Kidney glomerular epithelial cell (primary cell): Measurements from ENCODE around the gene PFAS.
"Not testable (repeated sequence)": the region's sequence is repeated elsewhere in the genome, so short reads cannot be mapped to it uniquely, and the experiment has no call there.

Experiments used
- DNase-seq: peaks from one replicate; lab custom pipeline; 2025; lab: John Stamatoyannopoulos, UW

The PFAS gene

DNA sequence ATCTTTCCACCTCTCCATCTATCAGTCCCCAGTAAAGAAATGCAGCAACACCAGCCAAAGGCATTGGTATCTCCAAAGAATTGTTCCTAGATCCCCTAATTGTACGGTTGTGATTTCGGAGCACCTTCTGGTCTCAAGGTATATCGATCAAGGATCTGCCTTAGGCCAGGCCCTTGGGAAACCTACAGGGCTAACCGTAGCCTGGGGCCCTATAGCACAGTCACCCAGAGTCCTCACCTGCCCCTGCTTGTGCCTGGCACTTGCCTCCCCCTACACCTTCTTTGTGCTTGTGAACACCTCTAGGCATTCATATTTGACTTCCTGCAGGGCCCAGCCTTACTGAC lies 21.9 kb upstream of the PFAS start:
- DNase-seq: no peak

GRCh38 chr17:8231701-8232100 lies 17.4 kb upstream of the PFAS start:
- DNase-seq: no peak

DNA sequence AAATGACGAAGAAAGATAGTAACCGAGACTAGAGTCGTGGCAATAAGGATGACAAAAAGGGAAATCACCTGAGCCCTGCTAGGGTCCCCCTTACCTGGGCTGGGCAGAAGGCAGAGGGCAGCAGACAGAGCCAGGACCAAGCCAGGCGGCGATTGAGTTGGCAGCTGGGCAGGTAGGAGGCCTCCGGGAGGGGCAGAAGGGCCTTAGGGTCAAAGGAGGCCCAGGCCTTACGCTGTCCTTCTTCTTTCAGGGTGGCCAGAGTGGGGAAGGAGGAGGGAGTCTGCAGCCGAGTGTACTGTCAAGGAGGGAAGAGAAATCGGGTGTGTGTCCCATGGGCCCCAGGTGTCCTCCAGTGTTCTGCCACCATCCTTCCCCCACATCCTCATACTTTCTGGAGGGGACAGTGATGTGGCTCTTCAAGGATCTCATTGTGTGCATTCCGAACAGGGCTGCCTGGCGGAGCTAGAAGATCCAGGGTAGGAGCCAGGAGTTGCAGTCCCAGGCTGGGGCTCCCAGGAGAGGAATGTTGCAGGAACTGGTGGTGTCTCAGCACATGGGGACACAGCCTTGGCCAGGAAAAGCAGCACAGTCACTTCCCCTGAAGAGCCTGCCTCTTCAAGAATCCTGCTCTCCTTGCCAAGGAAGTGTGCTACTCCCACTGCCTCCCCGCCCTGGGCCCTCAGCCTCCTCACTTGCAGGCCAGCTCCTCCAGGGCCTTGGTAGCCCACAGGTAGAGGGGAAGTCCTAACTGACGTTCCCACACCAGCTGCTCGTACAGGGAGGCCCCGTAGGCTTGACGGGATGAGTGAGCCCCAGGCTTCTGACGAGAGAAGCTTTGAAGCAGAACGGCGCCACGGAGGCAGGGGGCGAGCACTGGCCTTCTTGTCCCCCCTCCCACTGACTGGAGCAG lies 14.5 kb upstream of the PFAS start:
- no peak for DNase-seq

DNA sequence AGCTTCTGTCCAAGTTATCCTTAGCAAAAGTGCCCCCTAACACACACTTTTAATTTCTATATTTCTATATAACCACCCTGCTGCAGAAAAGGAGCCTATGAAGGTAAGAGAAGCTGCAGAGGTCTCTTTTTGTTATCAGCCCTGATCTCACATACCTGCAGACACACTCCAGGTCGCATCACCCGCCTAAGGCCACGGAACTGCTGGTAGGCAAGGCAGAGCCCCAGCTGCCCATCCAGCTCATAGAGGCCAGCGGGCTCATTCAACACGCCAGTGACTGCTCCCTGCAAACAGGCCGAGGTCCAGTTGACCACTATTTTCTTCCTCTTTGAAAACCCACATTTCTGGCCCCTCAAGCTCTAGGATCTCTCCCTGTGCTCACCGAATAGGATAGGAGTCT lies 13.4 kb upstream of the PFAS start:
- no peak for DNase-seq

- DNase-seq: no peak
Measured at GRCh38 chr17:8237175-8237574, 11.9 kb upstream of the PFAS start.

- DNase-seq: no peak
Measured at GRCh38 chr17:8237886-8238285, 11.2 kb upstream of the PFAS start.

DNA sequence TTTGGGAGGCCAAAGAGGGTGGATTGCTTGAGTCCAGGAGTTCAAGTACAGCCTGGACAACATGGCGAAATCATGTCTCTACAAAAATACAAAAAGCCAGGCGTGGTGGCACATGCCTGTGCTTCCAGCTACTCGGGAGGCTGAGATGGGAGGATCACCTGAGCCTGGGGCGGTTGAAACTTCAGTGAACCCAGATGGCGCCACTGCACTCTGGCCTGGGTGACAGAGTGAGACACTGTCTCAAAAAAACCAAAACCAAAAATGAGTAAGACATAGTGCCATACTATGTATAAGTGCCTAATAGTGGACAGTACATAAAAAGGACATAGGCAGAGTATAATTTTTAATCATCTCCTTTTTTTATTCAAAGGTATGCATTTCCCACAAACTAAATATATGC lies 5.3 kb upstream of the PFAS start:
- DNase-seq: no peak

DNA sequence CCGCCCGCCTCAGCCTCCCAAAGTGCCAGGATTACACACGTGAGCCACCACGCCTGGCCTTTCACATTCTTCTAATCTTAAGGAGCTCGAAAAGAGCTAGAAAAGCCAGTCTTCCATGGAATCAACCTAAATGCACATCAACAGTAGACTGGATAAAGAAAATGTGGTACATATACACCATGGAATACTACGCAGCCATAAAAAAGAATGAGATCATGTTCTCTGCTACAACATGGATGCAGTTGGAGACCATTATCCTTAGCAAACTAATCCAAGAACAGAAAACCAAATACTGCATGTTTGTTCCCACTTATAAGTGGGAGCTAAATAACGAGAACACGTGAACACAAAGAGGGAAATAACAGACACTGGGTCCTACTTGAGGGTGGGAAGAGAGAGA lies 4.3 kb upstream of the PFAS start:
- no peak for DNase-seq

DNA sequence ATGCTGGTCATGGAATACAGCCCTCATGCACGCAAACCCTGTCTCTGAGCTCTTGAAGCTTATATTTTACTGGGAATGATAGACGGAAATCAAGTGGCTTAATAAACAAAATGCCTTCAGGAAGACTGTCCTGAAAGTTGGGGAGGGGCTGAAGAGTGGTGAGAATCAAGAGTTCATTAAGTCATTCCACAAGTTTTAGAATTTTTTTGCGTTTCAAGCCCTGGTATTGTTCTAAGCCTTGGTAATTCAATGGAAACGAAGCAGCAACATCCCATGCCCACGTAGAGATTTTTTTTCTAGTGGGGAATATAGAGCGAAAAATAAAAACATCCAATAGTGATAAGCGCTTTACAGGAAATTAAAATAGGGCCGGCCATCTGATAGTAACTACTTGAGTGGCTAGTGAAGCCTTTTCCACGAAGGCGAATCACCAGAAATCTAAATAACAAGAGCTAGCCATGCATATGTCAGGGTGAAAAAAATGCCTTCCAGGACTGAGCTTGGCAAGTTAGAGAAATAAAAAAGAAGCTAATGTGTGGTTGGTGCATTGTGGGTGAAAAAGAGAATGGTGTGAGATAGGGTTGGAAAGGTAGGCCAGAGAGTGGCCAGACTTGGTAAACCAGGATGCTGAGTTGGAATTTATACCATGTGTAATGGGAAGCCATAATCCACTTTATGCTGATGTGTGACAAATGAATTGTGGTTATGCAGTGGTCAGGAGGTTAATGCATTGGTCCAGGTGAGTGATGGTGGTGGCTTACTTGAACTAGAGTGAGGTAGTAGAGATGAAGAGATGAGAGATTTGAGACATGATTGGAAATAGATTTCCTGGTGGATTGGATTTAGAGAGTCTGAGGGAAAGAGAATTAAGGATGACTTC lies 772 bp downstream of the PFAS start:
- no peak for DNase-seq

- not testable (repeated sequence) for DNase-seq
Measured at GRCh38 chr17:8251411-8251810, 2.3 kb downstream of the PFAS start.

DNA sequence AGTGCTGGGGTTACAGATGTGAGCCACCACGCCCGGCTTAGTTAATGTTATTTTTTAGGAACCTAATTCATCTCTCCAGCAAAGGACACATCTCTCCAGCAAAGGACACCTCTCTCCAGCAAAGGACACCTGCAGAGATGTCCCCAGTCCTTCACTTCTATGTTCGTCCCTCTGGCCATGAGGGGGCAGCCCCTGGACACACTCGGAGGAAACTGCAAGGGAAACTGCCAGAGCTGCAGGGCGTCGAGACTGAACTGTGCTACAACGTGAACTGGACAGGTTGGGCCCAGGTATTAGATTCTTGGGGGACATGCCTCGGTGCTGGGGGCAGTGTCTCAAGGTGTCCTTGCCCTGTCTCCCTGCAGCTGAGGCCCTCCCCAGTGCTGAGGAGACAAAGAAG lies 4.7 kb downstream of the PFAS start:
- DNase-seq: no peak

- DNase-seq: no peak
Measured at GRCh38 chr17:8254881-8255280, 5.8 kb downstream of the PFAS start.

- no peak for DNase-seq
Measured at GRCh38 chr17:8255499-8255898, 6.4 kb downstream of the PFAS start.

- DNase-seq: no peak
Measured at GRCh38 chr17:8256291-8256690, 7.2 kb downstream of the PFAS start.

DNA sequence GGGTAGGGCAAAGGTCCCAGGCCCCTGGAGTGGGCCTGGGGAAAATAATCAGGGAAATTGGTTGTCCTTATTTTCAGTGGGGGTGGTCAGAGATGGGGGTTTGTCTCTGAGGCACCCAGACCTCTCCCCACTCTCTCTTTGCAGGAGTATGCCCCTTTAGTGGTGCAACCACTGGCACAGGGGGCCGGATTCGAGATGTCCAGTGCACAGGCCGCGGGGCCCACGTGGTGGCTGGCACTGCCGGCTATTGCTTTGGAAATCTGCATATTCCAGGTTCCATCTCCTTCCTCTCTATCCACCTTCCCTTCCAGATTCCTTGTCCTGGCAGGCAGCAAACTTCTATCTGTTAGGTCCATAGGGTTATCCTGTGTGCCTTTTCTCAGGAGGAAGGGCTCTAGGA lies 7.6 kb downstream of the PFAS start:
- no peak for DNase-seq

DNA sequence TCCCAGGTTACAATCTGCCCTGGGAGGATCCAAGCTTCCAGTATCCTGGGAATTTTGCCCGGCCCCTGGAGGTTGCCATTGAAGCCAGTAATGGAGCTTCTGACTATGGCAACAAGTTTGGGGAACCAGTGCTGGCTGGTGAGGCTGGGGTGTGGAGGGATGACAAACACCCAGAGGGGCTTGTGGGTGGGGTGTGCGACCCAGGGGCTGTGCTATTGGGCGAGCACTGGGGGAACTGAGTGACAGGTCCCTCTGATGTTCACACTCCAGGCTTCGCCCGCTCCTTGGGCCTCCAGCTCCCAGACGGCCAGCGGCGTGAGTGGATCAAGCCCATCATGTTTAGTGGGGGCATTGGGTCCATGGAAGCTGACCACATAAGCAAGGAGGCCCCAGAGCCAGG lies 8.7 kb downstream of the PFAS start:
- DNase-seq: no peak

- no peak for DNase-seq
Measured at GRCh38 chr17:8264320-8264719, 15.2 kb downstream of the PFAS start.

DNA sequence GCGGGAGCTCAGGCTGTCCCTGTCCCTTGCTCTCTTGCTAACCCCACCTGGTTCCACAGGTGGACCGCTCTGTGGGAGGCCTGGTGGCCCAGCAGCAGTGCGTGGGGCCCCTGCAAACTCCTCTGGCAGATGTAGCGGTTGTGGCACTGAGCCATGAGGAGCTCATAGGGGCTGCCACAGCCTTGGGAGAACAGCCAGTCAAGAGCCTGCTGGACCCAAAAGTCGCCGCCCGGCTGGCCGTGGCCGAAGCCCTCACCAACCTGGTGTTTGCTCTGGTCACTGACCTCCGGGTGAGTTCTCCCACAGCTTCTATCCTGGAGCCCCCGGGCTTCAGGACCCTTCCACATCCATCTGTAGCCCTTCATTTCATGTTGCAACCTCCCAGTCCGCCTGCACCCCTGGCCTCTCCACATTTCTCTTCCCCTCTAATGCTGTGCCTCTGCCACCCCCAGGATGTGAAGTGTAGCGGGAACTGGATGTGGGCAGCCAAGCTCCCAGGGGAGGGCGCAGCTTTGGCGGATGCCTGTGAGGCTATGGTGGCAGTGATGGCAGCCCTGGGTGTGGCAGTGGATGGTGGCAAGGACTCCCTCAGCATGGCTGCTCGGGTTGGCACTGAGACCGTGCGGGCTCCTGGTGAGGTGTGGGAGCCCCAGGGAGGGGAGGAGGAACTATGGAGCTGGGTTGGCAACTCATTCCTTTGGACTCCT lies 15.9 kb downstream of the PFAS start:
- no peak for DNase-seq

DNA sequence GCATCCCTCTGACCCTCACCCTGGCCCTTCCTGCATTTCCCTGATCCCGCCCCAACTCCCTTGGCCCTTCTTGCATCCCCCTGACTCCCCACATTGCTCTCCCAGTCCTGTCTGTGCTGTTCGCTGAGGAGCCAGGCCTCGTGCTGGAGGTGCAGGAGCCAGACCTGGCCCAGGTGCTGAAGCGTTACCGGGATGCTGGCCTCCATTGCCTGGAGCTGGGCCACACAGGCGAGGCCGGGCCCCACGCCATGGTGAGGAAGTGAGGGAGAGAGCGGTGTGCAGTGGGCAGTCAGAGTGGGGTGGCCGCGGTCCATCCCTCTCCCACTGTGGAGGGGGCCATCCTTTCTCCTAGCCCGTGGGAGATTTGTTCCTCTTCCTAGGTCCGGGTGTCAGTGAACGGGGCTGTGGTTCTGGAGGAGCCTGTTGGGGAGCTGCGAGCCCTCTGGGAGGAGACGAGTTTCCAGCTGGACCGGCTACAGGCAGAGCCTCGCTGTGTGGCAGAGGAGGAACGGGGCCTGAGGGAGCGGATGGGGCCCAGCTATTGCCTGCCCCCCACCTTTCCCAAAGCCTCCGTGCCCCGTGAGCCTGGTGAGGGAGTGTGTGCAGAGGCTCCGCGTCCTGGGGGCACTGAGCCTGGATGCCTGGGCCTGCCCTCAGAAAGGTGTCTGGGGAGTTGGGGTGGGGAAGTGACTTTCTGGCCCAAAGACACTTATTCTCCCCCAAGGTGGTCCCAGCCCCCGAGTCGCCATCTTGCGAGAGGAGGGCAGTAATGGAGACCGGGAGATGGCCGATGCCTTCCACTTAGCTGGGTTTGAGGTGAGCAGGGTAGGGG lies 17.8 kb downstream of the PFAS start:
- no peak for DNase-seq

- no peak for DNase-seq
Measured at GRCh38 chr17:8267480-8268147, 18.5 kb downstream of the PFAS start.
